Spleen (tissue), 11 donors: ENCODE measurements around the gene KLHL6. TPM values are rescaled to one million over a fixed set of nuclear protein-coding genes. Genes with fewer than 3 reads are reported as not detected.
A peak's percentile ranks its signal among the peaks of the same experiment; 100 is the strongest.

Source experiments
- DNase-seq: peaks from one replicate; pipeline ENCODE4 v3.0.0-alpha.2; 2020
- H3K27ac ChIP-seq, 8 donors: fragments of 200-600 bp; sonication (generic) in 7 of 8; 1 replicate in 4 of 8; 2 replicates in 4 of 8; pipeline versions ENCODE4 v1.5.0 to v1.8.0; 2016 to 2021; ENCODE audit warnings: inconsistent platforms in 4 of 8, mild to moderate bottlenecking in 4 of 8, moderate library complexity in 1 of 8
- H3K27me3 ChIP-seq, 7 donors: fragments of 200-600 bp; sonication (generic) in 6 of 7; replicated peaks in 1 of 7; 1 replicate in 4 of 7; 2 replicates in 3 of 7; pipeline versions ENCODE4 v1.5.0 to v1.8.0; 2016 to 2021; ENCODE audit warnings: inconsistent platforms in 3 of 7, mild to moderate bottlenecking in 1 of 7
- H3K36me3 ChIP-seq, 6 donors: fragments of 200-600 bp; sonication (generic) in 5 of 6; 1 replicate in 4 of 6; 2 replicates in 2 of 6; pipeline versions ENCODE4 v1.5.0 to v1.8.0; 2016 to 2021; ENCODE audit warnings: inconsistent platforms in 2 of 6
- H3K4me1 ChIP-seq, 6 donors: fragments of 200-600 bp; sonication (generic) in 5 of 6; 1 replicate in 3 of 6; 2 replicates in 3 of 6; pipeline versions ENCODE4 v1.5.0 to v1.8.0; 2016 to 2021; ENCODE audit warnings: inconsistent platforms in 3 of 6
- H3K4me3 ChIP-seq, 8 donors: fragments of 200-600 bp; sonication (generic) in 7 of 8; 1 replicate in 4 of 8; 2 replicates in 4 of 8; pipeline versions ENCODE4 v1.5.0 to v1.8.0; 2016 to 2021; ENCODE audit warnings: inconsistent platforms in 4 of 8, mild to moderate bottlenecking in 4 of 8, moderate library complexity in 2 of 8
- H3K9me3 ChIP-seq, 8 donors: fragments of 200-600 bp; sonication (generic) in 7 of 8; 1 replicate in 4 of 8; 2 replicates in 4 of 8; pipeline versions ENCODE4 v1.5.0 to v1.8.0; 2016 to 2021; ENCODE audit warnings: inconsistent platforms in 4 of 8
- POLR2A ChIP-seq, 3 donors: fragments of 450-650 bp; IDR thresholded peaks; one replicate each; pipeline ENCODE4 v1.5.1; 2017; ENCODE audit warnings: antibody characterized with exemption in 3 of 3, mild to moderate bottlenecking in 1 of 3
- POLR2AphosphoS5 ChIP-seq, 3 donors: sonication (generic); formaldehyde crosslinking; IDR thresholded peaks; one replicate each; pipeline ENCODE4 v1.5.1; 2017; ENCODE audit warnings: antibody characterized with exemption in 3 of 3
- WGBS, 5 donors: extraction: QIAGEN DNeasy Blood & Tissue Kit in 3 of 5; methylation state at CpG; one replicate each; pipeline versions ENCODE4 v1.1.5 to v1.1.7; 2013 to 2018; 5-methylcytosine and 5-hydroxymethylcytosine counted together
- intact Hi-C: fragments of 100-400 bp; cut with DNase I; formaldehyde crosslinking; loops from one replicate; pipeline ENCODE4 v1.15.0; 2023; ENCODE audit warnings: low total_unique reads
- polyA plus RNA-seq, 3 donors: library from polyadenylated mRNA; stranded (reverse); fragments of 200-250 nt; gene quantifications; one replicate each; pipeline ENCODE4 v1.2.1, GENCODE V29; 2013
- total RNA-seq, 7 donors: library from RNA; depleted of rRNA in 3 of 7; stranded (reverse); fragments of >200 nt in 3 of 7; fragmentation: NEBNext Ultra II Directional in 4 of 7; extraction: Animal tissue kit (Norgen Biotek cat#: 25700) in 4 of 7; gene quantifications; one replicate each; pipeline versions ENCODE4 v1.1.0 to v1.2.1, GENCODE V29; 2016 to 2021
- TF ChIP-seq, protein P1 (sequence below), 11 experiments: fragments of 200-600 bp in 7 of 11; fragments of 450-650 bp in 4 of 11; sonication (generic) in 4 of 11; IDR thresholded peaks in 8 of 11; conservative IDR thresholded peaks in 3 of 11; 1 replicate in 7 of 11; 2 replicates in 4 of 11; pipeline versions ENCODE4 v1.4.0 to v1.8.0; 2016 to 2021; ENCODE audit warnings: antibody characterized with exemption in 11 of 11, inconsistent platforms in 4 of 11, mild to moderate bottlenecking in 1 of 11
- donor health status: healthy with polysubstance abuse.
- donor health status: DM: no; HTN: no; CAD: no; lungs with moderate emphysema.
- donor health status: DM: no; HTN: no; CAD: no.
- donor health status: Bipolar disorder and iron deficiency.
- donor health status: healthy.
- donor health status: DM: no; HTN: no; CAD: no.
- donor health status: DM: yes; HTN: yes; CAD: no.

The KLHL6 gene
- total and polyA plus RNA-seq, 10 donors = 10.8 to 51.8 (median 33.0) TPM

DNA sequence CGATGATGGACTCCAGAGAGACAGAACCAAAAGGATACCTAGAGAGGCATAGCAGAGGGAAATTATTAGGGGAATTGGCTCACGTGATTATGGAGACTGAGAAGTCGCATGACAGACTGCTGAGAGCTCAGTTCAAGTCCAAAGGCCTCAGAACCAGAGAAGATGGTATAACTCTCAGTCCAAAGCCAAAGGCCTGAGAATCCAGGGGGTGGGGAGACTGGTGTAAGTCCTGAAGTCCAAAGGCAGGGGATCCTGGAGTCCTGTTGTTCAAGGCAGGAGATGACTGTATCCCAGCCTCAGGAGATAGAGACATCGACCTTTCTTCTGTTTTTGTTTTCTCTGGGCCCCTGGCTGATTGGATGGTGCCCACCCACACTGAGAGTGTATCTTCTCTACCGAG lies 1.2 kb upstream of the KLHL6 start:
- intact Hi-C loops = no loop called here
- peaks cover 0 to 50% (median 35%) of the 10 kb centered on the region in 6 donors for H3K4me1 ChIP-seq
- 87 to 97% (median 95%) methylated on average over 5 of the region's 5 CpGs for WGBS, 5 donors
- no peak overlapping the region for H3K27ac ChIP-seq
- H3K36me3 ChIP-seq = no peaks in the 10 kb centered on the region
- no peak overlapping the region for H3K4me3 ChIP-seq
- no peak for DNase-seq
- H3K9me3 ChIP-seq = no peaks in the 10 kb centered on the region
- TF ChIP-seq, protein P1, sequence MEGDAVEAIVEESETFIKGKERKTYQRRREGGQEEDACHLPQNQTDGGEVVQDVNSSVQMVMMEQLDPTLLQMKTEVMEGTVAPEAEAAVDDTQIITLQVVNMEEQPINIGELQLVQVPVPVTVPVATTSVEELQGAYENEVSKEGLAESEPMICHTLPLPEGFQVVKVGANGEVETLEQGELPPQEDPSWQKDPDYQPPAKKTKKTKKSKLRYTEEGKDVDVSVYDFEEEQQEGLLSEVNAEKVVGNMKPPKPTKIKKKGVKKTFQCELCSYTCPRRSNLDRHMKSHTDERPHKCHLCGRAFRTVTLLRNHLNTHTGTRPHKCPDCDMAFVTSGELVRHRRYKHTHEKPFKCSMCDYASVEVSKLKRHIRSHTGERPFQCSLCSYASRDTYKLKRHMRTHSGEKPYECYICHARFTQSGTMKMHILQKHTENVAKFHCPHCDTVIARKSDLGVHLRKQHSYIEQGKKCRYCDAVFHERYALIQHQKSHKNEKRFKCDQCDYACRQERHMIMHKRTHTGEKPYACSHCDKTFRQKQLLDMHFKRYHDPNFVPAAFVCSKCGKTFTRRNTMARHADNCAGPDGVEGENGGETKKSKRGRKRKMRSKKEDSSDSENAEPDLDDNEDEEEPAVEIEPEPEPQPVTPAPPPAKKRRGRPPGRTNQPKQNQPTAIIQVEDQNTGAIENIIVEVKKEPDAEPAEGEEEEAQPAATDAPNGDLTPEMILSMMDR (IDR thresholded peaks at IDR 0.05 in 8 of 11, conservative IDR thresholded peaks at IDR 0.05 in 3 of 11) = no peak
- TF ChIP-seq POLR2AphosphoS5 (IDR thresholded peaks at IDR 0.05) = no peak
- TF ChIP-seq POLR2A (IDR thresholded peaks at IDR 0.05) = no peak
- H3K27me3 ChIP-seq = no peaks in the 10 kb centered on the region

DNA sequence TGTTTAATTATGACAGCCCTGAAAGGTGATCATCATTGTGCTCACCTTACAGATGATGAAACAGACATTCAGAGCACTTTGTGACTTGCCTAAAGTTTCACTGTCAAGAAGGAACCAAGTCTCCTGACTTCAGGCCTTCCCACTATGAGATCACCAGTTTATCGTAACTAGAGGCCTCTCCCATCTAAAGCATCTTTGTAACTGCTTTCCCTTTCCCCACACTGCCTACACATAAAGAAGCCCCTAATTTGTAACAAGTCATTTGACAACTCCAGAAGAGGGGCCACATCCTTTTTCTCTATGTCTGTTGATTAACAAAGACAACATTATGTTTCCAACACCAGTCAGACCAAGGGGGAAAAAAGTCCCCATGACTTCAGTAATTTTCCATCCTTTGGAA lies 1.1 kb downstream of the KLHL6 start:
- Histone ChIP-seq H3K36me3 (no peaks in the 10 kb centered on the region), H3K27me3 (no peaks in the 10 kb centered on the region), H3K9me3 (no peaks in the 10 kb centered on the region), H3K4me1 (peaks cover 0 to 73% (median 56%) of the 10 kb centered on the region in 6 donors), H3K4me3 (peak overlapping the region; percentile 41 to 68 (median 50)), H3K27ac (peak overlapping the region in 7 of 8 donors; percentile 81 to 92 (median 89))
- TF ChIP-seq POLR2AphosphoS5 (IDR thresholded peaks at IDR 0.05) (no peak), POLR2A (IDR thresholded peaks at IDR 0.05) (peak in 1 of 3 donors; percentile 15)
- WGBS, 5 donors = 25 to 45% (median 36%) methylated on average over 1 of the region's 1 CpG
- intact Hi-C loops = no loop called here
- DNase-seq = no peak

DNA sequence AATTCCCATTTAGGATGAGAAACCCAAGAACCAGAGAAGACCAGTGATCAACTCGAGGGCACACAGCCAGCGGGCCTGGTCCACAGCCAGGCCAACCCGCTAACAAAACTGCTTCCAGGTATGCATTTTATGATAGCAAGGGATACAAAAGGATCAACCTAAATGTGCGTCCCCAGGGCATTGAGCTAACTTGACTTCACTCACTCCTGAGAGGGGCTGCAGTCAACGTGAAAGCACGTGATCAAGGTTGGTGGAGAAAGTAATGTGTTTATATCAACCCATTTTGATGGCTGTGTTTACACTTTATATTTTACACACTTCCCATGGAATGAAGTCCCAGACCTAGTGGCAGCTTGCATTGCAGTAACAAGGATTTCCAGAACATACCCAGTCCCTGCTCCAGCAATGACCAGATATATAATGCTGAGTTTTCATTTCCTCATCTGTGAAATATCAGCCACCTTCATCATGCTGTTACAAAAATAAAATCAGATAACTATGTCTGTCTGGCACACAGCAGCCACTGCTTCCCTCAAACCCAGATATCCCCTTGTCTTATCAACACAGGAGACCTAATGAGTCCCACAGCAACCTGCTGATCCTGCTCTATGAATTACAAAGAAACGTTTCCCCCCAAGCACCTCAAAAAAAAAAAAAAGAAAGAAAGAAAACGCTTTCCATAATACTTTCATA lies 2.0 kb downstream of the KLHL6 start:
- 39 to 46% (median 43%) methylated on average over 8 of the region's 8 CpGs for WGBS, 5 donors

DNA sequence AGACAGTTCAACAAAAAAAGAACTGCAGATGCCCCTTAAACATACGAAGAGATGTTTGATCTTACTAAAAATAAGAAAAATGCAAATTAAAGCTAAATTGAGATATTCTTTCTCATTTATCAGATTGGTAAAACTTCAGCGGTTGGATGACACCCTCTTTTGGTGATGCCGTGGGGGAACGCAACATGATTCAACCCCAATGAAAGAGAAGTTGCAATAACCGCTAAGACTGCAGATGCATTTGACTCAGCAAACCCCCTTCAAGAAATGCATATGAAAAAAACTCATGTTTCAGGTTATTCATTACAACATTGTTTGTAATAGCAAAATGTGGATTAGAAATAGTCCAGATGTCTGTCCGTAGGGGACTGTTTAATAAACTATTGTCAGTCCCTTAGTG lies 3.6 kb downstream of the KLHL6 start:
- Histone ChIP-seq H3K27me3 (no peaks in the 10 kb centered on the region), H3K4me3 (peak overlapping the region in 4 of 8 donors; percentile 9 to 50 (median 50)), H3K4me1 (peaks cover 0 to 96% (median 60%) of the 10 kb centered on the region in 6 donors), H3K36me3 (peaks cover 0 to 7% (median 0%) of the 10 kb centered on the region in 6 donors), H3K9me3 (no peaks in the 10 kb centered on the region), H3K27ac (peak overlapping the region in 5 of 8 donors; percentile 81 to 92 (median 89))
- no peak for DNase-seq
- WGBS, 5 donors = 49 to 64% (median 62%) methylated on average over 6 of the region's 6 CpGs
- no peak for TF ChIP-seq POLR2A (IDR thresholded peaks at IDR 0.05)
- no peak for TF ChIP-seq POLR2AphosphoS5 (IDR thresholded peaks at IDR 0.05)
- TF ChIP-seq, protein P1 (IDR thresholded peaks at IDR 0.05 in 8 of 11, conservative IDR thresholded peaks at IDR 0.05 in 3 of 11) = no peak
- intact Hi-C loops = no loop called here

More for the DNA sequence above, 2.0 kb downstream of the KLHL6 start:
- Histone ChIP-seq H3K27ac (peak overlapping the region in 7 of 8 donors; percentile 81 to 92 (median 89)), H3K4me1 (peaks cover 0 to 82% (median 58%) of the 10 kb centered on the region in 6 donors), H3K36me3 (no peaks in the 10 kb centered on the region), H3K4me3 (peak overlapping the region in 7 of 8 donors; percentile 41 to 68 (median 49)), H3K9me3 (no peaks in the 10 kb centered on the region), H3K27me3 (no peaks in the 10 kb centered on the region)
- TF ChIP-seq, protein P1 (IDR thresholded peaks at IDR 0.05 in 8 of 11, conservative IDR thresholded peaks at IDR 0.05 in 3 of 11) = no peak
- no peak for TF ChIP-seq POLR2AphosphoS5 (IDR thresholded peaks at IDR 0.05)
- TF ChIP-seq POLR2A (IDR thresholded peaks at IDR 0.05) = no peak
- intact Hi-C loops = no loop called here
- DNase-seq = no peak
